Nephron (organoid): ENCODE data around the gene XXYLT1.
A peak's percentile ranks its signal among the peaks of the same experiment; 100 is the strongest.

Experiments used
- H3K27ac Mint-ChIP-seq, 3 experiments: 2 replicates each; pipeline ENCODE4 v1.8.0; 2020; ENCODE audit warnings: mixed read lengths in 3 of 3, mild to moderate bottlenecking in 2 of 3, moderate library complexity in 1 of 3
- H3K27me3 Mint-ChIP-seq: 2 replicates; pipeline ENCODE4 v1.8.0; 2021; ENCODE audit warnings: low read depth, mild to moderate bottlenecking, moderate library complexity, mixed read lengths
- H3K36me3 Mint-ChIP-seq: 2 replicates; pipeline ENCODE4 v1.8.0; 2020; ENCODE audit warnings: low read depth, mixed read lengths
- H3K4me1 Mint-ChIP-seq: 2 replicates; pipeline ENCODE4 v1.8.0; 2020; ENCODE audit warnings: mixed read lengths
- H3K4me3 Mint-ChIP-seq, 3 experiments: 2 replicates each; pipeline ENCODE4 v1.8.0; 2020; ENCODE audit warnings: mild to moderate bottlenecking in 3 of 3, mixed read lengths in 3 of 3, moderate library complexity in 2 of 3
- H3K9me3 Mint-ChIP-seq: 2 replicates; pipeline ENCODE4 v1.8.0; 2020; ENCODE audit warnings: mixed read lengths
- TF ChIP-seq, protein P1 (sequence below), 3 experiments: fragments of 200-600 bp; sonication (generic); IDR thresholded peaks; one replicate each; pipeline ENCODE4 v1.5.0; 2021; ENCODE audit warnings: antibody characterized with exemption in 3 of 3; ENCODE audit not compliant: unreplicated experiment in 3 of 3

XXYLT1 gene

GRCh38 chr3:195207056-195207455 is 63.9 kb downstream of the XXYLT1 start:
- TF ChIP-seq, protein P1, sequence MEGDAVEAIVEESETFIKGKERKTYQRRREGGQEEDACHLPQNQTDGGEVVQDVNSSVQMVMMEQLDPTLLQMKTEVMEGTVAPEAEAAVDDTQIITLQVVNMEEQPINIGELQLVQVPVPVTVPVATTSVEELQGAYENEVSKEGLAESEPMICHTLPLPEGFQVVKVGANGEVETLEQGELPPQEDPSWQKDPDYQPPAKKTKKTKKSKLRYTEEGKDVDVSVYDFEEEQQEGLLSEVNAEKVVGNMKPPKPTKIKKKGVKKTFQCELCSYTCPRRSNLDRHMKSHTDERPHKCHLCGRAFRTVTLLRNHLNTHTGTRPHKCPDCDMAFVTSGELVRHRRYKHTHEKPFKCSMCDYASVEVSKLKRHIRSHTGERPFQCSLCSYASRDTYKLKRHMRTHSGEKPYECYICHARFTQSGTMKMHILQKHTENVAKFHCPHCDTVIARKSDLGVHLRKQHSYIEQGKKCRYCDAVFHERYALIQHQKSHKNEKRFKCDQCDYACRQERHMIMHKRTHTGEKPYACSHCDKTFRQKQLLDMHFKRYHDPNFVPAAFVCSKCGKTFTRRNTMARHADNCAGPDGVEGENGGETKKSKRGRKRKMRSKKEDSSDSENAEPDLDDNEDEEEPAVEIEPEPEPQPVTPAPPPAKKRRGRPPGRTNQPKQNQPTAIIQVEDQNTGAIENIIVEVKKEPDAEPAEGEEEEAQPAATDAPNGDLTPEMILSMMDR (IDR thresholded peaks at IDR 0.05; ENCODE audit: unreplicated experiment in 3 of 3) = no peak
- Mint-ChIP-seq H3K36me3 (peaks cover 9% of the 10 kb centered on the region), H3K27ac (no peak overlapping the region), H3K27me3 (no peaks in the 10 kb centered on the region), H3K4me1 (peaks cover 62% of the 10 kb centered on the region), H3K9me3 (peaks cover 4% of the 10 kb centered on the region), H3K4me3 (no peak overlapping the region)

DNA sequence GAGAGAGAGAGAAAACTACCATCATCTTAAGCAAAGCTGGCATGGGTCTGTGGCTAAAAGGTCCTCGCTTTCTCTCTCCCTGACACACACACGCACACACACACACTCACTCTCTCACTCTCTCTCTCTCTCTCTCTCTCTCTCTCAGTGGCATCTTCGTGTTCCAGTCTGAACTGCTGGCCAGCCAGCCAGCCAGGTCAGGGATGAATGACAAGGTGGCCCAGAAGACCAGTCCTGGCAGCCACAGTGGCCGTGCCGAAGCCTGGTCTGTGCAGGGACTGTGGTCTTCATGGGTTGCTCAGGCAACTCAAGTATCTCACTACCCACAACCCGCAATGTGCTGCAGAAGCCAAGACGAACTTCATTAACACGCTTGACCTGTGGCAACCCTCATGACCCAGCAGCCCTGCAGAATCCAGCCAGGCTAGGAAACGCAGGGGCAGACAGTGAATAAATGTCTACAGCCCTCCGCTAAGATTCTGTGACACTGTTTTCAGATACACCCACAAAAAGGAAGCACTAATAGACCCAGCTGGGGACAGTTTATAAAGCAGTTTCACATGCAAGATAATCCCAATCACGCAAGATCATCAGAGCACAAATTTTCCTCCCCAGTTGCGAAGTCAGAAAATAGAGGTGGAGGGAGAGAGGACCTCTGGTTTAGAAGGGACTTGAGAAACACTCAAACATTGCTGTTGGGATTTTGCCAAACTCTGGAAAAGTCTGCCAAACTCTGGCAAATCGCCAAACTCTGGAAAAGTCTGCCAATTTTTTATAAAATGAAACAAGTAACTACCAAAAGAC is 66.4 kb downstream of the XXYLT1 start:
- H3K4me3 Mint-ChIP-seq = peak overlapping the region in 1 of 3 experiments; percentile 22
- H3K4me1 Mint-ChIP-seq = peaks cover 48% of the 10 kb centered on the region
- TF ChIP-seq, protein P1 (IDR thresholded peaks at IDR 0.05; ENCODE audit: unreplicated experiment in 3 of 3) = no peak
- no peaks in the 10 kb centered on the region for H3K9me3 Mint-ChIP-seq
- peaks cover 4% of the 10 kb centered on the region for H3K36me3 Mint-ChIP-seq
- H3K27ac Mint-ChIP-seq = peak overlapping the region; percentile 53 to 94 (median 89)
- no peaks in the 10 kb centered on the region for H3K27me3 Mint-ChIP-seq

DNA sequence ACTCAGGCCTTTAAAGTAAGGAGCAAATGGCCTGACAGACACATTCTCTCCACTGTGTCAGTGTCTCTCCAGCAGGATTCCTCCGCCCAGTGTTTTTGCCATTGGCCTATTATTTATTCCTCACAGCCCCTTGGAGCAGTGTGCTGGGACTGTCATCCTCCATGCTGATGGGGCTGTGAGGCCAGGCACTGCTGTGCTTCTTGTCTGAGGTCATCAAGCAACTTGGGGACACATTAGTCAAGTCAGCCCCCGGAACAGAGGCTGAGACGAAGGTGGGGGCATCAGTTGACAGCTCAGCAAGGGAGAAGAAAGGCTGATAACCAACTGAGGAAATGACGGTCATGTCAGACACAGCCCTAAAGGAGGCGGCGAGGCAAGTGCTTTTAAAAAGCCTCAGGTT is 67.4 kb downstream of the XXYLT1 start:
- peak overlapping the region in 1 of 3 experiments; percentile 49 for H3K4me3 Mint-ChIP-seq
- peaks cover 43% of the 10 kb centered on the region for H3K4me1 Mint-ChIP-seq
- H3K36me3 Mint-ChIP-seq = peaks cover 4% of the 10 kb centered on the region
- H3K9me3 Mint-ChIP-seq = no peaks in the 10 kb centered on the region
- peak overlapping the region; percentile 2 to 84 (median 68) for H3K27ac Mint-ChIP-seq
- H3K27me3 Mint-ChIP-seq = no peaks in the 10 kb centered on the region
- TF ChIP-seq, protein P1 (IDR thresholded peaks at IDR 0.05; ENCODE audit: unreplicated experiment in 3 of 3) = no peak

DNA sequence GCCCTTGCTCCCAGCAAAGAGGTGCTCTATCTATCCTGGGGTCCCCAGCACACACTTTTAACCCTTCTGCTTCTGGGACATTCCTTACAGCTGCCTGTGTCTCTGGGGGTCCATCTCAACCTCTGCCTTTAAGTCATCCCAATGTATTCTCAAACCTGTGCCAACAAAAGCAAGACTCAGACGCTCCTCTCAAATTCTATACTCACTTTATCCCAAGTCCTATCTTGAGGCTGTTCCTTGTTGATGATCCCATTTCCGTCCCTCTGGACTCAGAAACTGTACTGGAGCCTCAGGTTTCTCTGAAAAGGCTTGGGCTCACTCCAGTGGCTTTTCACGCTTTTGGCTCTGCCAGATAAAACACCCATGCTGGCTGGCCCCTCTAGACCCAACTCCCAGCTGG is 69.7 kb downstream of the XXYLT1 start:
- Mint-ChIP-seq H3K27ac (peak overlapping the region in 2 of 3 experiments; percentile 3 to 23), H3K4me3 (no peak overlapping the region), H3K4me1 (peaks cover 48% of the 10 kb centered on the region), H3K9me3 (no peaks in the 10 kb centered on the region), H3K36me3 (peaks cover 4% of the 10 kb centered on the region), H3K27me3 (no peaks in the 10 kb centered on the region)
- TF ChIP-seq, protein P1 (IDR thresholded peaks at IDR 0.05; ENCODE audit: unreplicated experiment in 3 of 3) = no peak

DNA sequence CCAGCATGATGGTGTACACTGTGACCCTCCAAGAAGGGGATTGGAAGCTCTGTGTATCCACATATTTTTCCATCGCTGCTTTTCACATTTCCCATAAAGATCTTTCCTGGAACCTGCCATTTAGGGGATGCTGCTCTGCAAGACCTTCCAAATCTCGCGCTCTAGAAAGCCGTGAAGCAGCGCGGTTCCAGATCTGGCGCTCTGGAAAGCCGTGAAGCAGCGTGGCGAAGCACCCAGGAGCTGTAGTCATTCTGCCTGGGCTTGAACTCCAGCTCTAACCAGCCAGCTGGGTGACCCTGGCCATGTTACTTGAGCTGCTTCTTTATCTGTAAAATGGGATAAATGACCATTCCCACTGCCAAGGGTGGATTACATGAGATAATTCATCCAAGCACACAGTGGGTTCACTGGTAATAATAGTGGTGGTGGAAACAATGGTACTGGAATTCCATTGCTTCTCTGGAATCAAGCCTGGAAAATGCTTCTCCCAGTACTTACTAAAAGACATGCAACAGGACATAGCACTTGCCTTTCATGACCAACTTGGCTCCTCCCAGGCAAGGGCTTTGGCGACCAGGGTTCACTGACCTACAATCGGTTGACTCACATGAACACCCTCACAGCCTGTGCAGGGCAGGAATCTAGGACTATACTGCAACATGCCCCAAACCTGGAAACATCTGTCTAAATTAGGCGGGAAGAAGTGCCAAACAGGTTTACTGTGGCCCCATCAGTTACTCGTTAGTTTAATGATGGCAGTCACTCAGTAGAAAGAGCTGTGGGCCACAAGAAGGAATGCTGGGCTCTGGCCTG is 70.7 kb downstream of the XXYLT1 start:
- TF ChIP-seq, protein P1 (IDR thresholded peaks at IDR 0.05; ENCODE audit: unreplicated experiment in 3 of 3) = no peak
- peaks cover 47% of the 10 kb centered on the region for H3K4me1 Mint-ChIP-seq
- H3K36me3 Mint-ChIP-seq = peaks cover 1% of the 10 kb centered on the region
- H3K27me3 Mint-ChIP-seq = no peaks in the 10 kb centered on the region
- no peaks in the 10 kb centered on the region for H3K9me3 Mint-ChIP-seq
- H3K27ac Mint-ChIP-seq = peak overlapping the region in 1 of 3 experiments; percentile 3
- no peak overlapping the region for H3K4me3 Mint-ChIP-seq
